Measurements from ENCODE around the gene CORO2B.

Gene CORO2B

GRCh38 chr15:68704496-68705021 is 125.8 kb downstream of the CORO2B start:
- no peak for FAIRE-seq

GRCh38 chr15:68706256-68706655 is 127.5 kb downstream of the CORO2B start:
- no peak for FAIRE-seq

- no peak for FAIRE-seq
Observed at GRCh38 chr15:68706931-68707330, 128.1 kb downstream of the CORO2B start.

- FAIRE-seq = no peak
Observed at GRCh38 chr15:68707386-68707785, 128.6 kb downstream of the CORO2B start.

- FAIRE-seq = no peak
Observed at GRCh38 chr15:68709876-68710275, 131.1 kb downstream of the CORO2B start.

GRCh38 chr15:68710536-68710935 is 131.7 kb downstream of the CORO2B start:
- no peak for FAIRE-seq

- no peak for FAIRE-seq
Observed at GRCh38 chr15:68711406-68711805, 132.6 kb downstream of the CORO2B start.

- no peak for FAIRE-seq
Observed at GRCh38 chr15:68712886-68713285, 134.1 kb downstream of the CORO2B start.

- FAIRE-seq = no peak
Observed at GRCh38 chr15:68713874-68714273, 135.1 kb downstream of the CORO2B start.

- FAIRE-seq = no peak
Observed at GRCh38 chr15:68715111-68715510, 136.3 kb downstream of the CORO2B start.

GRCh38 chr15:68717951-68718350 is 139.2 kb downstream of the CORO2B start:
- no peak for FAIRE-seq

GRCh38 chr15:68718468-68718867 is 139.7 kb downstream of the CORO2B start:
- no peak for FAIRE-seq

GRCh38 chr15:68719051-68719450 is 140.3 kb downstream of the CORO2B start:
- FAIRE-seq = no peak

- no peak for FAIRE-seq
Observed at GRCh38 chr15:68719672-68720071, 140.9 kb downstream of the CORO2B start.

GRCh38 chr15:68721886-68722285 is 143.1 kb downstream of the CORO2B start:
- no peak for FAIRE-seq

GRCh38 chr15:68725736-68726135 is 146.9 kb downstream of the CORO2B start:
- no peak for FAIRE-seq

- FAIRE-seq = no peak
Observed at GRCh38 chr15:68726246-68726645, 147.5 kb downstream of the CORO2B start.

GRCh38 chr15:68729789-68730411 is 151.1 kb downstream of the CORO2B start:
- FAIRE-seq = no peak

GRCh38 chr15:68730471-68730919 is 151.7 kb downstream of the CORO2B start:
- FAIRE-seq = no peak

- FAIRE-seq = no peak
Observed at GRCh38 chr15:68730976-68731897, 152.4 kb downstream of the CORO2B start.

GRCh38 chr15:68732451-68732850 is 153.7 kb downstream of the CORO2B start:
- no peak for FAIRE-seq

GRCh38 chr15:68733666-68734065 is 154.9 kb downstream of the CORO2B start:
- FAIRE-seq = no peak

GRCh38 chr15:68734352-68734751 is 155.6 kb downstream of the CORO2B start:
- FAIRE-seq = no peak

- FAIRE-seq = no peak
Observed at GRCh38 chr15:68734881-68735280, 156.1 kb downstream of the CORO2B start.
